Stimulated activated CD4-positive, alpha-beta T cell treated with anti-CD3 and anti-CD28 coated beads, Interleukin-2, amount 100 ng/mL, for 4 hours (primary cell): Measurements from ENCODE around the gene KATNAL1.
"Not testable (repeated sequence)": the region's sequence is repeated elsewhere in the genome, so short reads cannot be mapped to it uniquely, and the experiment has no call there.

Experiments
- DNase-seq: peaks from one replicate; pipeline ENCODE4 v3.0.0-alpha.2; 2020; ENCODE audit warnings: low read depth

KATNAL1 gene

DNA sequence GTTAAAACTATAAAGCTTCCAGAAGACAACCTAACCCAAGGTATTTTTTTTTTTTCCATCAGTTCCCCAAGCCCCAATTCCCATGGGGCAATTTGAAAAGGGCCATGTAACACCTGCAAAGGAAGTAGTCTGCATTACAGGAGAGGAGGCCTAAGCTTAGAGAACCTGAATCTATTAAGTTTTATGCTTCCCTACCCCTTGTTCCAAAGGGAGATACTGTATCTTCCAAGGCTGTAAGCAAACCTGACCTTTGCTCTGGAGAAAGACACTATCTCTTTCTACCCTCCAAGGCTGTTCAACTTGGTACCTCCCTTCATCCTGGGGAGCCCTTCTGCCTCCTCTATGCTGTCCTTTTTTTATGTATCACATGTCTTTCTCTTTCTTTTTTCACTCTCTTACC lies 15.0 kb downstream of the KATNAL1 start:
- no peak for DNase-seq

DNA sequence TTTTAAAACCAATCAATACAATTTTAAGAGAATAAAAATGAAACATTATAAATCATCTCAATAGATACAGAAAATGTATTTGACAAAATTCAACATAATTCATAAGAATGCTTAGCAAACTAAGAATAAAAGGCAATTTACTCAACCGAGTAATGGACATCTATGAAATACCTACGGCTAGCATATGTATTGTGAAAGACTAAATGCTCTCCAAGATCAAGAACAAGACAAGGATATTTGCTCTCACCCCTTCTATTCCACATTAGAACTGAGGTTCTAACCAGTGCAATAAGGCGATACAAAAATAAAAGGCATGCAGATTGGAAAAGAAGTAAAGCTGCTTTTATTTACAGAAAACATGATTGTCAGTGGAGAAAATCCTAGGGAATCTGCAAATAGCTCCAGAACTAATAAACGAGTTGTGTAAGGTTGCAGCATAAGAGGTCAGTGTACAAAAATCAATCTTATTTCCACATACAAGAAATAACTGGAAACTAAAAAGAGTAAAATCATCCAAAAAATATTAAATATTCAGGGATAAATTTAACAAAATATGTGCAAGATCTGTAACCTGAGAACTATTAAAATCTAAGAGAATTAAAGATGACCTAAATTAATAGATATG lies 16.4 kb downstream of the KATNAL1 start:
- no peak for DNase-seq

GRCh38 chr13:30289533-30289932 lies 17.8 kb downstream of the KATNAL1 start:
- DNase-seq: no peak

DNA sequence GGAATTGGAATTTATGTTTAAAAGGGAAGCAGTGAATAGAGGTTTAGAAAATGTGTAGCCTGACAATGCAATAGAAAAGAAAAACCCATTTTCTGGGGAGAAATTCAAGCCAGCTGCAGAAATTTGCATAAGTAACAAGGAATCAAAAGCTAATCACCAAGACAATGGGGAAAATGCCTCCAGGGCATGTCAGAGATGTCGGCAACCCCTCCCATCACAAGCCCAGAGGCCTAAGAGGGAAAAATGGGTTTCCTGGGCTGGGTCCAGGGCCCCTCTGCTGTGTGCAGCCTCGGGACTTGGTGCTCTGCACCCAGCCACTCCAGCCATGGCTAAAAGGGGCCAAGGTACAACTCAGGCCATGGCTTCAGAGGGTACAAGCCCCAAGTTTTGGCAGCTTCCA lies 21.3 kb downstream of the KATNAL1 start:
- not testable (repeated sequence) for DNase-seq

DNA sequence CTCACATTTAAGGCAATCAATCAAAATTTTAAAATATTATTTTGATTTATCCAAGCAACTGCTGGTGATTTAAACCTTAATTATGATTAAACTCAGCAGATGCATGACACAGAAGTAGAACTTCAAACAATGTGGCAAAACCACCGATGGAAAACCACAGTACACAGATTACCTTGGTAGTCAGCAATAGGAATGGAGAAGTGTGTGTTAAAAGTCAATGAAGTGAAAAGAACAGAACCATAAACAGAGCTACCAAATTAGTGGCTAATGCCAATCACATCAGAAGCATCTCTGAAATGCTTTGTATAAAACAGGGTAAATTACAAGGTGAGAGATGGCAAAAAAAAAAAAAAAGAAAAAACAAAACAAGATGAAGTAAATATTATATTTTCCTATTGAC lies 31.2 kb downstream of the KATNAL1 start:
- DNase-seq: no peak

DNA sequence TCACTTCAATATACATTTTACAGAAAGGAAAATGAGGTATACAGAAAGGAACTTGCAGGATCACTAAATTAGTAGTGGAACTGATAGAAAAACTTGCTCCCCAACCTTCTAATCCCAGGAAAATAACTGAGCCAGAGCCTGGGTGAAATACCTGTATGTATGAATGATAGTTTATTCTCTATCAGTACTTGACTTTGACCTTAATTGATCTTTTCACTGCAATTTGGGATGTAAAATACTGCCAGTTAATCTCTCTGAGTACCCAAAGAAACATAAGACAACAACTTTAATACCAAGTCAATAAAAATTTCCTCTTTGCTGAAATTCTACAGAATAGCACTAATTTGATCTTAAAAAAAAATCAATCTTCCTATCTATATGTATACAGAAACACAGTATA lies 33.3 kb downstream of the KATNAL1 start:
- DNase-seq: no peak

DNA sequence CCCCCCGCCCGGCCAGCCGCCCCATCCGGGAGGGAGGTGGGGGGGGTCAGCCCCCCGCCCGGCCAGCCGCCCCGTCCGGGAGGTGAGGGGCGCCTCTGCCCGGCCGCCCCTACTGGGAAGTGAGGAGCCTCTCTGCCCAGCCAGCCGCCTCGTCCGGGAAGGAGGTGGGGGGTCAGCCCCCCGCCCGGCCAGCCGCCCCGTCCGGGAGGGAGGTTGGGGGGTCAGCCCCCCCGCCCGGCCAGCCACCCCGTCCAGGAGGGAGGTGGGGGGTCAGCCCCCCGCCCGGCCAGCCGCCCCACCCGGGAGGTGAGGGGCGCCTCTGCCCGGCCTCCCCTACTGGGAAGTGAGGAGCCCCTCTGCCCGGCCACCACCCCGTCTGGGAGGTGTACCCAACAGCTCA lies 37.3 kb downstream of the KATNAL1 start:
- not testable (repeated sequence) for DNase-seq

DNA sequence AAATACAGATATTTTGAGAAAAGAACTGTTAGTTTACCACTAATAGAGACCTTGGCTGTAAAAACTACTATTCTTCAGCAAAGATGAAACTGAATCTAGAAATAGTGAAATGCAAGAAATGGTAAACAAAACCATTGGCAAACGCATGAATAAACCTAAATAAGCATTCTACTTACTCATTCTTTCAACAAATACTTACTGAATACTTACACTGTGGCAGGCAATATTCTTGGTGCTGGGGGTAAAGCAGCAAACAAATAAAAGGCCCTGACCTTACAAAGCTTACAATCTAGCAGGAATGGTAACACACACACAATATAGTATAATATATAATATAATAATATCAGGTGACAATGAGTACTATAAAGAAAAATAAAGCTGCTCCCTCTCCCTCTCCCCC lies 38.7 kb downstream of the KATNAL1 start:
- no peak for DNase-seq

GRCh38 chr13:30266756-30267155 lies 40.6 kb downstream of the KATNAL1 start:
- no peak for DNase-seq

- DNase-seq: not testable (repeated sequence)
Measured at GRCh38 chr13:30259149-30259733, 48.1 kb downstream of the KATNAL1 start.

GRCh38 chr13:30257468-30258099 lies 49.8 kb downstream of the KATNAL1 start:
- DNase-seq: no peak

- DNase-seq: no peak
Measured at GRCh38 chr13:30256713-30257467, 50.5 kb downstream of the KATNAL1 start.

- DNase-seq: no peak
Measured at GRCh38 chr13:30255696-30256095, 51.7 kb downstream of the KATNAL1 start.

GRCh38 chr13:30253830-30254229 lies 53.5 kb downstream of the KATNAL1 start:
- no peak for DNase-seq

DNA sequence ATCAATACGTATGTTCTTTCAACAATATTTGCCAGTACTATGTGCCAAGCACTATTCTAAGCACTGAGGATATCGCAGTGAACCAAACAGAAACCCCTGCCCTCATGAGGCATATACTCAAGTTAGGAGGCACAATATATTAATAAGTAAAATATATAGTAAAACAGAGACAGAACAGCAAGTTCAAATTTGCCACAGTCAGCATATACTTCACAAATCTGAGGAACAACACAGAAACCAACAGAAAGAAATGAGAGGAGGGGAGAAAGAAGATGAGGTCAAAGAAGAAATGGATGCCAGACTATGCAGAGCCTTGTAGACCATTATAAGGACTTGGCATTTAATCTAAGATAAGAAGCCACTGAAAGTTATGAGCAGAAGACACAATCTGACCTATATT lies 59.9 kb downstream of the KATNAL1 start:
- DNase-seq: no peak

- no peak for DNase-seq
Measured at GRCh38 chr13:30241532-30241931, 65.8 kb downstream of the KATNAL1 start.

GRCh38 chr13:30240608-30241007 lies 66.7 kb downstream of the KATNAL1 start:
- DNase-seq: no peak

DNA sequence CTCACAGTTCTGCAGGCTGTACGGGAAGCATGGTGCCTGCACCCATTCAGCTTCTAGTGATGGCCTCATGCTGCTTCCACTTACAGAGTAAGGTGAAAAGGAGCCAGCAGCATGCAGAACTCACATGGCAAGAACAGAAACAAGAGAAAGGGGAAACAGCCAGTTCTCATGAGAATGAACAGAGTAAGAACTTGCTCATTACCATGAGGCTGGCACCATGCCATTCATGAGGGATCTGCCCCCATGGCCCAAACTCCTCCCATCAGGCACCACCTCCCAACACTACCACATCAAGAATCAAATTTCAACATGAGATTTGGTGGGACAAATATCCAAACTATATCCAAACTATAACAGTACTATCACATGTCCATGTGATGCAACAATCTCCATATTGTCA lies 72.1 kb downstream of the KATNAL1 start:
- no peak for DNase-seq

- DNase-seq: no peak
Measured at GRCh38 chr13:30234619-30235162, 72.7 kb downstream of the KATNAL1 start.

GRCh38 chr13:30224732-30225131 lies 82.6 kb downstream of the KATNAL1 start:
- no peak for DNase-seq

- DNase-seq: no peak
Measured at GRCh38 chr13:30222254-30222653, 85.1 kb downstream of the KATNAL1 start.

DNA sequence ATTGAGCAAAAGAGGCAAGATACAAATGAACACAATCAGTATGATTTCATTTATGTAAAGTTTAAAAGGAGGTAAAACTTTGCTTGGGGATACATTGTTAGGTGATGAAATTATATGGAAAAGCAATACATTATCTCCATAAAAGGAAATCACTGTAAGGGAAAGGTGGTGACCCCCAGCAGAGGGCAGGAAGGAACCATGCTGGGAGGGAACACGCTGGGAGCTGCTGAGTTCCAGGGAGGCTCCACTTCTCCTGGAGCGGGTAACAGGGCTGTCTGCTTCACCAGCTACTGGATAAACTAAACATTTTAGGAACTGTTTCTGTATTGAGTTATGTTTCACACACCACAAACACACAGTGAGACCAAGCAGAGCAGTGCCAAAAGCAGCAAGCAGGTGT lies 91.2 kb downstream of the KATNAL1 start:
- no peak for DNase-seq

DNA sequence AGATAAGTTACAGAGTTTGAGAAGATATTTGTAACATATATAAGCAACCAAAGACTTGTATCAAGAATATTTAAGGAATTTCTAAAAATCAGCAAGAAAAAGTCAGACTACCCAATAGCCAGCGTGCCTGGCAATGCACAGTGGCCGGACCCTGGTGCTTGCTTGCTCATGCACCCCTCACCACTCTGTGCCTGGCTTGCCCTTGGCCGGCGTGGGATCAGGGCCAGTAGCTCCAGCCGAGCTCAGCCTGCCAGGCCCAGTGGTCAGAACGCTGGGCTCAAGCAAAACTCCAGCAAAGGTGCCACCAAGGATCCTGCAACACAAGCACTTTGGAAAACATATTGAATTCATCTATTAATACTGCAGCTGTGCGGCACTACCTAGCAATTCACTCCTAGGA lies 95.1 kb downstream of the KATNAL1 start:
- no peak for DNase-seq
